CD4-positive, alpha-beta T cell treated with Interleukin-1 beta for 1 hour (primary cell): Measurements from ENCODE around the gene WDR4.
A peak's percentile ranks its signal among the peaks of the same experiment; 100 is the strongest.
"Not testable (repeated sequence)": the region's sequence is repeated elsewhere in the genome, so short reads cannot be mapped to it uniquely, and the experiment has no call there.

Experiments used
- DNase-seq, 2 donors: peaks; one replicate each; pipeline ENCODE4 v3.0.0-alpha.2; 2020 to 2022

Gene WDR4

GRCh38 chr21:42837421-42838211 is 41.7 kb downstream of the WDR4 start:
- no peak for DNase-seq

GRCh38 chr21:42836767-42837301 is 42.5 kb downstream of the WDR4 start:
- DNase-seq: no peak

GRCh38 chr21:42836402-42836666 is 43.0 kb downstream of the WDR4 start:
- DNase-seq: no peak

- no peak for DNase-seq
Measured at GRCh38 chr21:42835611-42836401, 43.5 kb downstream of the WDR4 start.

- DNase-seq: no peak
Measured at GRCh38 chr21:42835211-42835610, 44.1 kb downstream of the WDR4 start.

GRCh38 chr21:42834726-42835191 is 44.6 kb downstream of the WDR4 start:
- DNase-seq: no peak

GRCh38 chr21:42833859-42834725 is 45.2 kb downstream of the WDR4 start:
- no peak for DNase-seq

GRCh38 chr21:42833439-42833815 is 45.9 kb downstream of the WDR4 start:
- peak; percentile 39 to 51 for DNase-seq

- DNase-seq: not testable (repeated sequence)
Measured at GRCh38 chr21:42832321-42832630, 47.1 kb downstream of the WDR4 start.

GRCh38 chr21:42830456-42831455 is 48.6 kb downstream of the WDR4 start:
- no peak for DNase-seq

GRCh38 chr21:42829954-42830353 is 49.4 kb downstream of the WDR4 start:
- DNase-seq: no peak

GRCh38 chr21:42829417-42829816 is 49.9 kb downstream of the WDR4 start:
- DNase-seq: no peak

- no peak for DNase-seq
Measured at GRCh38 chr21:42827588-42827987, 51.8 kb downstream of the WDR4 start.

GRCh38 chr21:42820616-42821465 is 58.5 kb downstream of the WDR4 start:
- no peak for DNase-seq

GRCh38 chr21:42819861-42820615 is 59.3 kb downstream of the WDR4 start:
- no peak for DNase-seq

- peak; percentile 69 to 70 for DNase-seq
Measured at GRCh38 chr21:42818328-42818749, 61.0 kb downstream of the WDR4 start.

GRCh38 chr21:42815217-42815616 is 64.1 kb downstream of the WDR4 start:
- no peak for DNase-seq

GRCh38 chr21:42812528-42813241 is 66.7 kb downstream of the WDR4 start:
- DNase-seq: not testable (repeated sequence)

GRCh38 chr21:42811960-42812359 is 67.4 kb downstream of the WDR4 start:
- no peak for DNase-seq
